NCI-H1694 (cell line): ENCODE data around the gene TSPAN14.

Experiments
- DNase-seq: peaks from one replicate; lab custom pipeline; 2025; lab: John Stamatoyannopoulos, UW

TSPAN14 gene

GRCh38 chr10:80488539-80489066 is 34.5 kb downstream of the TSPAN14 start:
- no peak for DNase-seq

- no peak for DNase-seq
Measured at GRCh38 chr10:80489371-80490112, 35.4 kb downstream of the TSPAN14 start.

GRCh38 chr10:80491251-80492102 is 37.4 kb downstream of the TSPAN14 start:
- no peak for DNase-seq

GRCh38 chr10:80492848-80493521 is 38.9 kb downstream of the TSPAN14 start:
- no peak for DNase-seq

GRCh38 chr10:80493522-80494051 is 39.5 kb downstream of the TSPAN14 start:
- DNase-seq = no peak

- DNase-seq = no peak
Measured at GRCh38 chr10:80496555-80497172, 42.6 kb downstream of the TSPAN14 start.

GRCh38 chr10:80497187-80498077 is 43.3 kb downstream of the TSPAN14 start:
- no peak for DNase-seq

GRCh38 chr10:80498078-80498832 is 44.1 kb downstream of the TSPAN14 start:
- no peak for DNase-seq

- DNase-seq = no peak
Measured at GRCh38 chr10:80498833-80499741, 45.0 kb downstream of the TSPAN14 start.

GRCh38 chr10:80500572-80501380 is 46.7 kb downstream of the TSPAN14 start:
- no peak for DNase-seq

GRCh38 chr10:80501381-80501912 is 47.3 kb downstream of the TSPAN14 start:
- DNase-seq = no peak

GRCh38 chr10:80501913-80502521 is 47.9 kb downstream of the TSPAN14 start:
- no peak for DNase-seq

GRCh38 chr10:80502621-80503583 is 48.8 kb downstream of the TSPAN14 start:
- DNase-seq = no peak

GRCh38 chr10:80503584-80504157 is 49.6 kb downstream of the TSPAN14 start:
- no peak for DNase-seq

- DNase-seq = no peak
Measured at GRCh38 chr10:80504158-80504811, 50.2 kb downstream of the TSPAN14 start.
